Activated naive CD8-positive, alpha-beta T cell treated with anti-CD3 and anti-CD28 coated beads for 36 hours (primary cell): ENCODE data around the gene BCKDK. TPM values are rescaled to one million over a fixed set of nuclear protein-coding genes. Genes with fewer than 3 reads are reported as not detected.
A peak's percentile ranks its signal among the peaks of the same experiment; 100 is the strongest.
"Not testable (repeated sequence)": the region's sequence is repeated elsewhere in the genome, so short reads cannot be mapped to it uniquely, and the experiment has no call there.

Experiments
- DNase-seq: peaks from one replicate; pipeline ENCODE4 v3.0.0; 2021
- H3K27ac Mint-ChIP-seq: one replicate; pipeline ENCODE4 v1.8.0; 2022; ENCODE audit warnings: mild to moderate bottlenecking, moderate library complexity, mixed read lengths
- H3K27me3 Mint-ChIP-seq: one replicate; pipeline ENCODE4 v1.8.0; 2022; ENCODE audit warnings: mild to moderate bottlenecking, mixed read lengths
- H3K36me3 Mint-ChIP-seq: one replicate; pipeline ENCODE4 v1.8.0; 2021; ENCODE audit warnings: mild to moderate bottlenecking, mixed read lengths
- H3K4me1 Mint-ChIP-seq: one replicate; pipeline ENCODE4 v1.8.0; 2021; ENCODE audit warnings: mixed read lengths
- H3K4me3 Mint-ChIP-seq: one replicate; pipeline ENCODE4 v1.8.0; 2022; ENCODE audit warnings: mild to moderate bottlenecking, moderate library complexity, mixed read lengths
- H3K9me3 Mint-ChIP-seq: one replicate; pipeline ENCODE4 v1.8.0; 2022; ENCODE audit warnings: mixed read lengths
- total RNA-seq, 2 experiments: library from RNA; stranded (reverse); gene quantifications; one replicate each; pipeline ENCODE4 v1.2.3, GENCODE V29; 2021

BCKDK gene
- total RNA-seq, 2 experiments from 2014 or later: 45.5 to 49.3 TPM

DNA sequence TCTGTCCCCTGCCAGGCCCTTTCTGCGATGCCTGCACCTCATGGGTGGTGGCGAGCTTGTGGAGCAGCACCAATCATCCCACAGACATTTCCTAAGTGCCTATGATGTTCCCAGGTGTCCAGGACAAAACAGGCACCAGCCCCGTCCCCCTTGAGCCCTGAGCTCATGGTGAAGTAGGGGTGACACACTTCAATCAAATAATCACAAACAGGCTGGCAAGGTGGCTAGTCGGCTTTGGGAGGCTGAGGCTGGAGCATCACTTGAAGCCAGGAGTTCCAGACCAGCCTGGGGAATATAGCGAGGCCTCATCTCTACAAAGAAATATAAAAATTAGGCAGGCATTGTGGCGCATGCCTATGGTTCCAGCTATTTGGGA is 28.1 kb downstream of the BCKDK start:
- no peak for DNase-seq
- Mint-ChIP-seq H3K27ac (no peak overlapping the region), H3K36me3 (no peaks in the 10 kb centered on the region), H3K27me3 (no peaks in the 10 kb centered on the region), H3K9me3 (no peaks in the 10 kb centered on the region), H3K4me3 (no peak overlapping the region), H3K4me1 (peaks cover under 1% of the 10 kb centered on the region)

DNA sequence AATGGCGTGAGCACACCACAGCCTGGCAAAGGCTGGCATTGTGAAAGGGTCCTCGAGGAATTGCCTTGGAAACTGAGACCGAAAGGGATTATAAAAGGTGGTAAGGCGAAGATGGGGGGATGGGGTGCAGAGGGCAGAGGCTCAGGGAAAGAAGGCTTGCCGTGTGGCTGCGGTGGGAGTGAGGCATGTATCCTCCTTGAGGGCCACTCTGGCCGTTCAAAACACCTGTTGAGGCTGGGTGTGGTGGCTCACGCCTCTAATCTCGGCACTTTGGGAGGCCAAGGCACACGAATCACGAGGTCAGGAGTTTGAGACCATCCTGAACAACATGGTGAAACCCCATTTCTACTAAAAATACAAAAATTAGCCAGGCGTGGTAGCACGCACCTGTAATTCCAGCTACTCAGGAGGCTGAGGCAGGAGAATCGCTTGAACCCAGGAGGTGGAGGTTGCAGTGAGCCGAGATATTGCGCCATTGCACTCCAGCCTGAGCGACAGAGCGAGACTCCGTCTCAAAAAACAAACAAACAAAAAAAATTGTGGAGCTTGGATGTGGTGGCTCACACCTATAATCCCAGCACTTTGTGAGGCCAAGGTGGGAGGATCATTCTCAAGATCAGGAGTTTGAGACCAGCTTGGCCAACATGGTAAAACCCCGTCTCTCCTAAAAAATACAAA is 28.8 kb downstream of the BCKDK start:
- H3K36me3 Mint-ChIP-seq, DNase-seq, H3K9me3 Mint-ChIP-seq, H3K27ac Mint-ChIP-seq, H3K27me3 Mint-ChIP-seq, H3K4me1 Mint-ChIP-seq, H3K4me3 Mint-ChIP-seq: not testable (repeated sequence)

DNA sequence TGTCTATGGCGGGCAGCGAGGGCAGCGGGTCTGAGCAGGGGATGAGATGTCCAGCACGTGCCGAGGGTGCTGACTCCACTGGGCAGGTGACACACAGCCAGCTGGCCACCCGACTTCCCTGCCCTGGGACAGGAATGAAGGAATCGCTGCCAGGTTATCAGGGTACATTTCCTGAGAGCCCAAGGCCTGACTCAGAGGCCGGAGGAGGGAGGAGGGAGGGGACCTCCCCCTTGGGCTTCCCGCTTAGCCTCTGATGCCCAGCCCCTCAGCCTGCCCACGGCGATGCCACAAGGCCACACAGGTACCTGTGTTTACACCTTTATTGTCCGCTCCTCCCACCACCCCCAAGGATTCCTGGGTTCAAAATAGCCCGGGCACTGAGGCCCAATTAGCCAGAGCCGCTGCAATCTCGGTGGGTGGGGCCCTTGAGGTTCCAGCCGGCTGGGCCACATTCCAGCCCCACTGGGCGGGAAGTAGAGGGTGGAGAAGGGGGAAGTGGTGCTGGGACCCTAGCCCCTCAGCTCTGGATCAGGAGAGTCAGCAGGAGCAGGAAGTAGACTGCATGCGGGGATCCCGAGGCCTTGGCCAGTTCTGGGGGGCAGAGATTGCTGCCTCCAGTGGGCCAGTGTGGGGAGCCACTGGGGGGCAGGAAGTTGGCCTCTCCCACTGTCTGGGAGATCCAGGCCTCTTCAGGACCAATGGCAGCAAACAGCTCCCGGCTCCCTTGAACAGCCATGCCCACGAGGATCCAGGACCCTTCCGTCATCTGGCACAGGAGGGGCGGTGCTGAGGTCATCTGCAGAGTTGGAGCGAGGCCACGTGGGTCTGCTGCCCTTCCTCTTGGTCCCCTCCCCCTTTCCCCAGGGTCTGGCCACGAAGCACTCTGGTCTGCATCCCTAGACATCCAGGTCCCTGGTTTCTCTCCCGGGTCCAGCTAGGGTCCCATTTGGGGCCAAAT is 30.7 kb downstream of the BCKDK start:
- no peak for DNase-seq
- no peak overlapping the region for H3K27ac Mint-ChIP-seq
- no peaks in the 10 kb centered on the region for H3K9me3 Mint-ChIP-seq
- H3K36me3 Mint-ChIP-seq: no peaks in the 10 kb centered on the region
- no peak overlapping the region for H3K4me3 Mint-ChIP-seq
- H3K4me1 Mint-ChIP-seq: peaks cover 9% of the 10 kb centered on the region
- no peaks in the 10 kb centered on the region for H3K27me3 Mint-ChIP-seq

DNA sequence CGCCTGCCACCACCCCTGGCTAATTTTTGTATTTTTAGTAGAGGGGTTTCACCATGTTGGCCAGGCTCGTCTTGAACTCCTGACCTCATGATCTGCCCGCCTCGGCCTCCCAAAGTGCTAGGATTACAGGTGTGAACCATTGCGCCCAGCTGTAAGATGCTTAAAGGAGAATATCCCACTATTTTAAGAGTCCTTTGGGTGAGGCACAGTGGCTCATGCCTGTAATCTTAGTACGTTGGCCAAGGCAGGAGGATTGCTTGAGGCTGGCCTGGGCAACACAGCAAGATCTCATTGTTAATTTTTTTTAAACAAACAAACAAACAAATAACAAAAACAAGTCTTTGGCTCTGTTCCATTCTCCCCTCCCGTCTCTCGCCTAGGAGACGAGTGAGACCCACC is 32.9 kb downstream of the BCKDK start:
- H3K36me3 Mint-ChIP-seq, H3K9me3 Mint-ChIP-seq, H3K4me1 Mint-ChIP-seq, H3K4me3 Mint-ChIP-seq, DNase-seq, H3K27me3 Mint-ChIP-seq, H3K27ac Mint-ChIP-seq: not testable (repeated sequence)

DNA sequence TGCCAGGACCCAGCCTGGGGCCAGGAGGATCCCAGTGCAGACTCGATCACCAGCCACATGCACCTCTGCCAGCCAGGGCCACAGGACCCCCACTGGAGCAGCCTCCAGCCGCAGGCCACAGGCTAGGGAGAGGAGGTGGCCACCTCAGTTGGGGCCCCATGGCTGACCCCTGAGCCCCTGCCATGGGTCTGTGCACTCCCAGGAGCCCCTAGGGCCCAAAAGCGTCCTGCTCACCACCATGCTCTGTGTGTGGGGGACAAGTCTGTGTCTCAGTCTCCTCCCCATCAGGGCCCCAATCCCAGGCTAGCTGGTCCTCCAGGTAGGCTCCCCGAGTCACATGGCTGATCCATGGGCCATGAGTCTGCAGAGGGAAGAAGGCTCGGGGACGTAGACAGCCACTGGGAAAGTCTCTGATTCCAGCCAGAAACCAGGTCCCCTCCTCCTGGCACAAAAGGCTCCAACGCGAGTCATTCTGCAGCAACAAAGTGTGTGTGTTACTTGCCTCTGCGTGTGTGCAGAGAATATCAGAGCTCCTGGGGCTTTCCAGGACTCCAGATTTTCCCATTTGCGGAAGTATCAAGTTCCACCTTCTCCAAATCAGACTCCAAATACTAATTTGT is 33.4 kb downstream of the BCKDK start:
- Mint-ChIP-seq H3K9me3 (no peaks in the 10 kb centered on the region), H3K4me3 (peak overlapping the region; percentile 75), H3K27me3 (no peaks in the 10 kb centered on the region), H3K36me3 (no peaks in the 10 kb centered on the region), H3K27ac (peak overlapping the region; percentile 86), H3K4me1 (peaks cover 9% of the 10 kb centered on the region)
- DNase-seq: peak; percentile 10

DNA sequence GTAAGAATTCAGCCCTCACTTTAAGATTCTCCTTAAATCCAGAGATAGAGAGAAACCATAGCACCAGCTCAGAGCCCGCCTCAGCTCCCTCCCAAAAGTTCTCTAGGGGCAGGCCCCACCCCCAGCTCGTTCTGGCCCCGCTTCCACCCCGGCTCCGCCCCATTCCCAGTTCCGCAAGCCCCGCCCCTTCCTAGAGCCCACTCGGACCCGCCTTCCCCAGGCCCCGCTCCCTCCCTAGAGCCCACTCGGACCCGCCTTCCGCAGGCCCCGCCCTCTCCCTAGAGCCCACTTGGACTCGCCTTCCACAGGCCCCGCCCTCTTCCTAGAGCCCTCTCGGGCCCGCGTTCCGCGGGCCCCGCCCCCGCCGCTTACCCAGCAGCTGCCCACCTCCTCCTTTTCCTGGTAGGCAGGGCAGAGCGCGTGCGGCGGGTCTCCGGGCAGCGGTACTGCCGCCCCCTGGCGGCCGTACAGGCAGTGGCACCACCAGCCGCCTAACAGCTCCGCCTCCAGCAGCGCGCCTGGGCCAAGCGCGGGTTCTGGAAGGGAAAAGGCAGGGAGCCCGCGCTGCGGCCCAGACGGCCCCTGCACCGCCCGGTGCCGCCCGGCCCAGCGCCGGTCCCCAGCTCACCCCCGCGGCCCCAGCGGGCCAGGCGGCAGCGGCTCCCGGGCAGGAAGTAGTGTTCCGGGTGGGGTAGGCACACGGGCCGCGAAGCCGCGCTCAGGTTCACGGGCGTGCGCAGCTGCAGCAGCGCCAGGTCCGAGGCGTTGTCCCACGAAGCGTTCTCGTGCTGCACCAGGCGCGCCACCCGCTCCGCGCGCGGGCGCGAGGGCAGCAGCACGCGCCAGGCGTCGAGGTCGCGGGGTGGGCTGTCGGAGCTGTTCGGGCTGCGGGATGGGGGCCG is 34.2 kb downstream of the BCKDK start:
- peak overlapping the region; percentile 86 for H3K27ac Mint-ChIP-seq
- no peaks in the 10 kb centered on the region for H3K36me3 Mint-ChIP-seq
- peak; percentile 99 for DNase-seq
- H3K9me3 Mint-ChIP-seq: no peaks in the 10 kb centered on the region
- peaks cover 9% of the 10 kb centered on the region for H3K4me1 Mint-ChIP-seq
- H3K4me3 Mint-ChIP-seq: peak overlapping the region; percentile 75
- no peaks in the 10 kb centered on the region for H3K27me3 Mint-ChIP-seq

DNA sequence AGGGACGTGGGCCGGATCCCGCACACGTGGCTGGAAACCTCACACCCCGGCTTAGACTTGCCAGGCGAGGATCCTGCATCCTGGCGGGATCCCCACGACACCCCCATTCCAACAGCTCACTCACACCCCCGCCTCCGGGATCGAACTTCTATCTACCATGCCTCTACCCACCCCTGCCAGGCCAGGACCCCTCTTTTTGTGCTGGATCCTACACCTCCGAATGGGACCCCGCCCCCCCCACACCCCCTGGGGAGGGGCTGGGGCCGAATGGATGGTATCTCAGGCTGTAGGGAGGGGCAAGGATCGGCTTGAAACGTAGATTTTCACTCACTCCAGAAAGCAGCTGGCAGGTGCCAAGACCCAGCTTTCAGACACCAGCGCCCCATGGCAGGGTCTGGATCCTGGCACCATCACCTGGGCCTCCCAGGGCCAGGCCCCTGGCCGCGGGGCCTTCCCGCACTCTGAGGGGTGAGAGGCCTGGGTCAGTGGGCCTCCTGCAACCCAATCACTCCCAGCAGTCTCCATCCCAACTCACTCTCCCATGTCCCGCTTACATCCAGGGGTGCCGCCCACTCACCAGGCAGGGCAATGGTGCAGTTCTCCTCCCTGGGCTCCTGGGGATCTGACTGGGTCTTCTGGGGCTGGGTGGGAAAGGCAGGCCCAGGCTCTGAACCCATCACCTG is 35.0 kb downstream of the BCKDK start:
- H3K27ac Mint-ChIP-seq: no peak overlapping the region
- peaks cover 9% of the 10 kb centered on the region for H3K4me1 Mint-ChIP-seq
- no peaks in the 10 kb centered on the region for H3K9me3 Mint-ChIP-seq
- DNase-seq: no peak
- no peak overlapping the region for H3K4me3 Mint-ChIP-seq
- peaks cover 3% of the 10 kb centered on the region for H3K27me3 Mint-ChIP-seq
- H3K36me3 Mint-ChIP-seq: no peaks in the 10 kb centered on the region

DNA sequence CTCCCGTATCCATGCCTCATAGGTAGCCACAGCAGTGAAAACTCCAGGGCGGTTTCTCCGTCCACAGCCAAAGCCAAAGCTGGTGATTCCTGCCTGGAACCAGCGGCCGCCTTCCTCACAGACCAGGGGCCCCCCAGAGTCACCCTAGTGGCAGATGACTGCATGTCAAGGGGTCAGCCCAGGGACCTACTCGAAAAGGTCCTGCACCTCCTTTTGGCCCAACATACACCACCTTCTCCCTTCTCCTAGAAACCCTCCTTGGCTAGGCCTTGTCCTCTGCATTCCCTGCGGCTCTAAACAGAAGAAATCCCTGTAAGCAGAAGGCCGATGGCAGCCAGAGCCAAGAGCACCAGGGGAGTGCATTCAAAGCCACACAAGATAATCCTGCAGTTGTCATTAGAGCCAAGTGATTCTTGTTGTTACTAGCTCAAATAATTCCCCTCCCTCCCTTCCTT is 35.5 kb downstream of the BCKDK start:
- H3K36me3 Mint-ChIP-seq: no peaks in the 10 kb centered on the region
- H3K4me3 Mint-ChIP-seq: no peak overlapping the region
- H3K9me3 Mint-ChIP-seq: no peaks in the 10 kb centered on the region
- no peak for DNase-seq
- no peak overlapping the region for H3K27ac Mint-ChIP-seq
- peaks cover 9% of the 10 kb centered on the region for H3K4me1 Mint-ChIP-seq
- H3K27me3 Mint-ChIP-seq: peaks cover 3% of the 10 kb centered on the region

DNA sequence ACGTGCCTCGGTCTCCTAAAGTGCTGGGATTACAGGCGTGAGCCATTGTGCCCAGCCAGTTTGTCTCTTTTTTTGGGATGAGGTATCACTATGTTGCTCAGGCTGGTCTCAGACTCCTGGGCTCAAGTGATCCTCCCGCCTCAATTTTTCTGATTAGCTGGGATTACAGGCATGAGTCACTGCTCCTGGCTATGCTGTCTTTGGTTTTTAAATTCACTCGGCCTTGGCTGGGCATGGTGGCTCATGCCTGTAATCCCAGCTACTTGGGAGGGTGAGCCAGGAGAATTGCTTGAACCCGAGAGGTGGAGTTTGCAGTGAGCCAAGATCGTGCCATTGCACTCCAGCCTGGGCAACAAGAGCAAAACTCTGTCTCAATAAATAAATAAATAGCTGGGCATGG is 36.2 kb downstream of the BCKDK start:
- H3K4me3 Mint-ChIP-seq, H3K36me3 Mint-ChIP-seq, H3K27ac Mint-ChIP-seq, H3K9me3 Mint-ChIP-seq, H3K4me1 Mint-ChIP-seq, DNase-seq, H3K27me3 Mint-ChIP-seq: not testable (repeated sequence)

DNA sequence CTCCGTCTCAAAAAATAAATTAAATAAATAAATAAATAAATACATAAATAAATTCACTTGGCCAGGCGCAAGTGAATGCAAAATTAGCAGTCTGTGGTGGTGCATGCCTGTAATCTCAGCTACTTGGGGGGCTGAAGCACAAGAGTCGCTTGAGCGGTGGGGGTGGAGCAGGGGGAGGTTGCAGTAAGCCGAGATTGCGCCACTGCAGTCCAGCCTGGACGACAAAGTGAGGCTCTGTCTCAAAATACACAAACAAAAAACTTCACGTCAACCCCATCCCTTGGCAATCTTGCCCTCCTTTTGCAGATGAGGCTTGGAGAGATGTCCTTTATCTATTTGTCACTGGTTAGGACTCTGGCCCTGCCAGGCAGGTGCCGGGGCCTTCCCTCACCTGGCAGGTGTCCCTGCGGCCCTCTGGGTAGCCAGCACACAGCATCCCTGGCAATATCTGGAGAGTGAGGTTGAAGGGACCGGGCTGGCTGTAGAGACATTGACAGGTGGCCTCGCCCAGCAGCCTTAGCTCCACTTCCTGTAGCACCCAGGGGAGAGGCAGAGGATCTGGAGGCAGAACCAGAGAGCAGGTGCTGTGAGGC is 37.3 kb downstream of the BCKDK start:
- Mint-ChIP-seq H3K27me3 (peaks cover 3% of the 10 kb centered on the region), H3K36me3 (no peaks in the 10 kb centered on the region), H3K4me3 (no peak overlapping the region), H3K4me1 (peaks cover 9% of the 10 kb centered on the region), H3K9me3 (no peaks in the 10 kb centered on the region), H3K27ac (no peak overlapping the region)
- DNase-seq: no peak

DNA sequence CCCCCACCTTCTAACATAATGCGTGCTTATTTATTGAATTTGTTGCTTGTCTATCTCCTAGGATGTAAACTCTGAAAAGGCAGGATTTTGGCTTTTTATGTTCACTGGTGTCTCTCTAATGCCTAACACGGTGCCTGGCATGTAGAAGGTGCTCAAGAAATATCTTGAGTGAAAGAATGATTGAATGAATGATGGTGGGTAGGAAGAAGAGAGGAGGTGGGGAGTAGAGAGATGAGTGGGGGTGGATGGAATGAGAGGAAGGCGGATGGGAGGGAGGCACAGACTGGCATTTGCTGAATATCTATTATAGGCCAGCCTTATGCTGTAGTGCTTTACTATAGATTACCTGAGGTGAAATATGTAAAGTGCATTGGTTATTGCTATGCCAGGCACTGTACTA is 39.4 kb downstream of the BCKDK start:
- Mint-ChIP-seq H3K4me1 (peaks cover 1% of the 10 kb centered on the region), H3K4me3 (no peak overlapping the region), H3K36me3 (no peaks in the 10 kb centered on the region), H3K27ac (no peak overlapping the region), H3K9me3 (no peaks in the 10 kb centered on the region), H3K27me3 (peaks cover 3% of the 10 kb centered on the region)
- no peak for DNase-seq

DNA sequence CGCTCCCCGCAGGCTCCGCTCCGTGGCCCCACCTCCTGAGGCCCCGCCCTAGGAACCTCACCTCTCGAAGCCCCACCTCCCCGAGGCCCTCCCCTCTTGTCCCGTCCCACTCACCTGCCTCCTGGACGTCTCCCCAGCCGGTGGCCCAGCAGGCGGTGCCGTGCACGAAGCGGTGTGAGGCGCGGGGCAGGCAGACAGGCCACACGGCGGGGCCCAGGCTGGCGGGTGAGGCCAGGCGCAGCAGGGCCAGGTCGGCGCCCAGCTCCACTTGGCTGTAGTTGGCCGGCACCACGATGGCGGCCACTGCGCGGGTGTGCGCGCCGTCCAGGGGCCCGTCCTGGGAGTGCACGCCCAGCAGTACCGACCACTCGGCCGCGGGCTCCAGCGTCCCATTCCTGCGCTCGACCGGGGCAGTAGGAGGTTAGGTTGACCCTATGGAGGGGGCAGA is 40.1 kb downstream of the BCKDK start:
- Mint-ChIP-seq H3K27ac (no peak overlapping the region), H3K36me3 (no peaks in the 10 kb centered on the region), H3K4me3 (no peak overlapping the region), H3K4me1 (peaks cover 1% of the 10 kb centered on the region), H3K27me3 (peaks cover 3% of the 10 kb centered on the region), H3K9me3 (no peaks in the 10 kb centered on the region)
- DNase-seq: no peak

DNA sequence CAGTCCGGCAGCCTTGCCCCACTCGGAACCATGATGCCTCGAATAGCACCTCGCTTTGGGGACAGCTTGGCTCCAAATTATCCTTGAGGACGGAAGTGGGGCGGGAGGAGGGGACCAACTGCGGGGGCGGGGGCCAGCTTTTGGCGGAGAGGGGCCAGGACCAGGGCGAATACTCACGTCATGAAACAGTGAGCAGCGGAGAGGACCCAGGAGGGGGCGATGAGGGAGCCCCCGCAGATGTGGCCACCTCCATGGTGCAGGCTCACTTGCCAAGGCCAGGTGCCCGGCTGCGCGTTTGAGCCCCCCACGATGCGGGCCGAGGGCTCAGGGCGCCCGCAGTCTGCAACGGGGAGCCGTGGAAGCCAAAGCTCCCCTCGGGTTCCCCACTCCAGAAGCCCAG is 40.7 kb downstream of the BCKDK start:
- no peaks in the 10 kb centered on the region for H3K4me1 Mint-ChIP-seq
- DNase-seq: no peak
- no peak overlapping the region for H3K27ac Mint-ChIP-seq
- H3K4me3 Mint-ChIP-seq: no peak overlapping the region
- H3K9me3 Mint-ChIP-seq: no peaks in the 10 kb centered on the region
- H3K27me3 Mint-ChIP-seq: peaks cover 3% of the 10 kb centered on the region
- no peaks in the 10 kb centered on the region for H3K36me3 Mint-ChIP-seq

DNA sequence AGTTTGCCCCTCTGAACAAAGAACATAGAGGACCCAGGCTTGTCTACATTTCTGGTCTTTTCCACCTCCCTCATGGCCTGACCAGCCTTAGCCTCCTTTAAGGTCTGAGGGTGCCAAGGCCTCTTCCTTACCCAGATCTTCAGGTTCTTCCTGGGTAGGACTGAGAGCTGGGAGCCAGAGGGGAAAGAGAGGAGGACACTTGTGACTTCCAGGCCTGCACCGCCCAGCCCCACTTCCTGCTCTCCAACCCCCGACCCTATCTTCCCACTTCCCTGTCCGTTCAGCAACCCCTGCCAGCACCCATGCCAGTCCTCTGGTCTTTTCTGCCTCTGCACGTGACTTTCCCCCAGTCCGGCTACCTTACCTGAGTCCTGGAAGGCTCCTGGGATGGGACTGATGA is 41.1 kb downstream of the BCKDK start:
- H3K27me3 Mint-ChIP-seq: peaks cover 3% of the 10 kb centered on the region
- no peak overlapping the region for H3K27ac Mint-ChIP-seq
- H3K36me3 Mint-ChIP-seq: no peaks in the 10 kb centered on the region
- no peaks in the 10 kb centered on the region for H3K9me3 Mint-ChIP-seq
- H3K4me1 Mint-ChIP-seq: no peaks in the 10 kb centered on the region
- no peak for DNase-seq
- no peak overlapping the region for H3K4me3 Mint-ChIP-seq
